Activated CD8-positive, alpha-beta memory T cell treated with anti-CD3 and anti-CD28 coated beads for 36 hours (primary cell): ENCODE data around the gene EGR2. TPM values are rescaled to one million over a fixed set of nuclear protein-coding genes. Genes with fewer than 3 reads are reported as not detected.
"Not testable (repeated sequence)": the region's sequence is repeated elsewhere in the genome, so short reads cannot be mapped to it uniquely, and the experiment has no call there.

Experiments used
- CTCF ChIA-PET: fragments of 350-600 bp; sonication (Branson Sonifier 250); formaldehyde crosslinking; loops from one replicate; lab custom pipeline; 2021; ENCODE audit warnings: antibody characterized with exemption; lab: Charles Lee
- POLR2A ChIA-PET: fragments of 350-600 bp; sonication (Branson Sonifier 250); formaldehyde crosslinking; loops from one replicate; lab custom pipeline; 2021; ENCODE audit warnings: antibody characterized with exemption; lab: Charles Lee
- total RNA-seq, 2 experiments: library from RNA; stranded (reverse); gene quantifications; one replicate each; pipeline ENCODE4 v1.2.3, GENCODE V29; 2021

The EGR2 gene
- total RNA-seq, 2 experiments from 2014 or later: 88.9 to 91.3 TPM

DNA sequence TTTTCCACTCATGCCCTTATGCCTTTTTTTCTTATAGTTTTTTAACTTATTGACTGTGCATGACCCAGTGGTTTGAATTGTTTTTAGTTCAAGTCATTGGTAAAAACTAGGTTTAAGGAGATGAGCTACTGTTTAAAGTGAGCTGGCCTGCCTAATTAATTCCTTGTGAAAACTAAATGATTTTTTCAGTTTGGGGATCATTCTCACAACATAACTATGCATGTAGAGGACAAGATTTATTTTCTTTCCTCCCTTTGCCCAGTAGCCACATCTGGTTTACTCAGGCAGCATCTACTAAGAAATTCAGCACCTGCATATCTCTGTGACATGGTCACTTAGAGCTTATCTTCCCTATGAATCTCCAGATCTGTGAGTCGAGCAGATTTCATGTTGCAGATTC is 9.9 kb downstream of the EGR2 start:
- CTCF ChIA-PET: interaction anchor here (0.8 to 1.4 kb wide), 4 partner anchors 66 to 196 kb away, joined by 3 to 7 read pairs (median 3); no protein-coding TSS in a partner anchor
- POLR2A ChIA-PET: interaction anchor here (1.5 to 2.2 kb wide), 2 partner anchors 10 to 191 kb away, joined by 10 to 14 read pairs; partner anchors contain the start of gene EGR2

DNA sequence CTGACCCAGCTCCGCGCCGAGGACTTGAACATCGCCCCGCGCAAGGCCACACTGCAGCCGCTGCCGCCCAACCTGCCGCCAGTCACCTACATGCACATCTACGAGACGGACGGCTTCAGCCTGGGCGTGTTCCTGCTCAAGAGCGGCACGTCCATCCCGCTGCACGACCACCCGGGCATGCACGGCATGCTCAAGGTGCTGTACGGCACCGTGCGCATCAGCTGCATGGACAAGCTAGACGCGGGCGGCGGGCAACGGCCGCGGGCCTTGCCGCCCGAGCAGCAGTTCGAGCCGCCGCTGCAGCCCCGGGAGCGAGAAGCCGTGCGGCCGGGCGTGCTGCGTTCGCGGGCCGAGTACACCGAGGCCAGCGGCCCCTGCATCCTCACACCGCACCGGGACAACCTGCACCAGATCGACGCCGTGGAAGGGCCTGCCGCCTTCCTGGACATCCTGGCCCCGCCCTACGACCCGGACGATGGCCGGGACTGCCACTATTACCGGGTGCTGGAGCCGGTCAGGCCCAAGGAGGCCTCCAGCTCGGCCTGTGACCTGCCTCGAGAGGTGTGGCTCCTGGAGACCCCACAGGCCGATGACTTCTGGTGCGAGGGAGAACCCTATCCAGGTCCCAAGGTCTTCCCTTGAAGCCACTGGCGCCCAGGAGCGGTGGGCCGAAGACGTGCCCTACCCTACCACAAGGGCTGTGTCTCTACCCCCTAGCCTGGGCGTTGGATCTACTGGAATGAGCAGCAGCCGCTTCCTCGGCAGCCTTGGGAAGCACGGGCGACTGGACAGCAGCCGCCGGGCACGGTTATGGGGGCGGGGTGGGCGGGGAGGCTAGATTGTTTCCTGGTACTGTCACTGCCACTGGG is 10.7 kb downstream of the EGR2 start:
- CTCF ChIA-PET: interaction anchor here (0.5 to 1.4 kb wide), 4 partner anchors 65 to 329 kb away, joined by 3 to 7 read pairs (median 3); no protein-coding TSS in a partner anchor

DNA sequence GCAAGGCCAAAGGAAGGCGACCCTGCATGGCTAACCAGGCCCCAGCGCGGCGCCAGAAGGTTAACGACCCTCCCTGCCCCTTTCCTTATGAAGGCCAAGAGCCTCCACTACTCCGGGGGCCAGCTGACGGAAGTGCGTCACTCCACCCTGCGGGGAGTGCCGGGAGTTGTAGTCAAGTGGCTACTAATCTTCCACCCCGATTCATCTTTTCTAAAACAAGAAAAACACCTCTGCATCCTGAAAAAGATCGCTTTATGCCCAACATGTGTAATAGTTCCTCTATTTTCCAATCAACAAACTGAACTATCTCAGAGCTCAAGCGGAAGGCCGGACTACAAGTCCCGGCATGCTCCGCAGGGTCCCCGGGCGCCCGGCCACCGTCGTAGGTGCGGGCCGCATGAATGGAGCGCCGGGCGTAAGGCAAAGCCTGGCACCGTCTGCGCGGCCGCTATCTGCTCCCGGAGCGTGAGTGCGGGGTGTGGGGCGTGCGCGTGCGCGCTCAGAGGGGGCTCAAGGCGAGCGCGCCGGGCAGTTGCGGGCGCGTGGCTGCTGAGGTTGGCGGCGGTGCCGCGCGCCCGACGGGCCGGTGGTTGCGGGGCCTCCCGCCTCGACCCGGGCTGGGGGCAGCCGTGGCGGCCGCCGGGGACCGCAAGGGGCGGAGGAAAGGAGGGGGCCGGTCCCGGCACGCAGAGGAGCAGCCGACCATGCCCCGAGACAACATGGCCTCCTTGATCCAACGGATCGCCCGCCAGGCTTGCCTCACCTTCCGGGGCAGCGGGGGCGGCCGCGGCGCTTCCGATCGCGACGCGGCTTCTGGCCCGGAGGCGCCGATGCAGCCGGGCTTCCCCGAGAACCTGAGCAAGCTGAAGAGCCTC is 11.6 kb downstream of the EGR2 start, which contains the start of gene ADO:
TSS of gene ADO (plus strand) at position 365 of the 875 bp plus-strand sequence. CDS start at position 705, 340 bp downstream.
- ChIA-PET POLR2A (interaction anchor here (0.6 to 2.2 kb wide), 9 partner anchors 8 to 323 kb away, joined by 3 to 16 read pairs (median 5); partner anchors contain the start of gene EGR2), CTCF (interaction anchor here (0.5 to 1.4 kb wide), 3 partner anchors 12 to 330 kb away, joined by 3 to 6 read pairs (median 4); partner anchors contain the start of gene EGR2)

More for the DNA sequence above, 10.7 kb downstream of the EGR2 start:
- POLR2A ChIA-PET: interaction anchor here (0.6 to 2.2 kb wide), 11 partner anchors 7 to 322 kb away, joined by 3 to 16 read pairs (median 5); partner anchors contain the start of gene EGR2

DNA sequence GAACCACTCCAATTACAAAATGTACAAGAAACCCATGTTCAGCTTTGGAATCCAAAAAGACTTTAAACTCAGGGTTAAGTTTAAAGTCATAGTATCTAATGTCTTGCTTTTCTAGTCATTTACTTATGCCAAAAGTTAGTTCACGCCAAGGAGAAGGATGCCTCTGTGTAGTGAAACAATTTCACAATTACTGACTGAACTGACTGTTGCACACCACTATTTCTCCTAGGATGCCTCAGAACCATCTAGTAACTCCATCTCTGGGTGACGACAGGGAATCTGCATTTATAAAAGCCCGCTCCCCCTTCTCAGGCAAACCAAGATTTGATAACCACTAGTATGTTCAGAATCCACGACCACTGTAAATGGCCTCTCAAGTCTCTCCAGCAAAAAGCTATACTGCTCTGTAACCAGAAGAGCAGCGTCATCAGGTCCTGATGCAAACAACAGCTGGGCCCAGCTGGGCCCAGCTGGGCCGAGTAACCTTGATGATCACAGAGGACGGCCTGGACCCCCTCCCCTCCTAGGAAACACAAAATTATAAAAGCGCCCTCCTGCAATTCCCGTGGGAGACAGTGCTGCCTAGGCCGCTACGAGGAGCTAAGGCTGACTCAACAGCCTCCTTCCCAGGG is 12.3 kb downstream of the EGR2 start:
- POLR2A ChIA-PET: interaction anchor here (1.1 to 2.1 kb wide), 6 partner anchors 13 to 122 kb away, joined by 3 to 16 read pairs (median 4); partner anchors contain the start of gene EGR2
- CTCF ChIA-PET: interaction anchor here (1.0 to 1.4 kb wide), 3 partner anchors 13 to 15 kb away, joined by 3 to 6 read pairs (median 4); partner anchors contain the start of gene EGR2

DNA sequence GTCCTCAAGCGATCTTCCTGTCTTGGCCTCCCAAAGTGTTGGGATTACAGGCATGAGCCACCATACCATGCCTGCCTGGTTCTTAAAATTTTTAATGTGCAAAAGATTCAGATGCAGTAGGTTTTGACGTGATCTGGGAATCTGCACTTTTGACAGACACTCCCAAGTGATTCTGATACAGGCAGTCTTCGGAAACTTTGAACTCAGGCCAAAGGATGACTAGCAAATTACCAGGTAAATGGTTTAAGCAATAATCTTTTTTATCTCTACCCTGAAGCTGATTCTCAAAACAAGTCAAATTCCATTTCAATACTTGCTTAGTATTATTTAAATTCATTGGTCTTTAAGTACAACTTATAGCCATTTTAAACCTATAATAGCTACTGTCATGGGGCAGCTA is 14.3 kb downstream of the EGR2 start:
- ChIA-PET POLR2A (no interaction called here), CTCF (no interaction called here)

DNA sequence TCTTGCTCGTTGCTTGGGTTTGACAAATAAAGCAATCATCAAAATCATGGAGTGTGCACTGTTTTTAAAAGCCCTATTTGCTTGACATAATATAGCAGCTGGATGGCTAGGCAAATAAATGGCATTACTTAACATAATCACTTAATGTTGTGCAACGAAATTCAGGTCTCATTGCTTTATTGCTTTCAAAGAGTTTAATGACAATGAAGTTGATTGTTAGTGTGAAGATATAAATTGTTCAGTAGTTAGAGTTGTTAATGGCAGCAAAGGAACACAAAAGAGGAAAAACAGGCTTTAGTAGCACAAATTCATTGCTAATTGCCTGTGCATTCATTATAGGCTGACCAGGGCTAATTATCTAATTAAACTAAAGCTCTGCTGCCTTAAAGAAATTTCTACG is 19.3 kb downstream of the EGR2 start:
- ChIA-PET POLR2A (no interaction called here), CTCF (interaction anchor here (1.0 kb wide), 1 partner anchor 180 kb away, joined by 3 read pairs; no protein-coding TSS in a partner anchor)

DNA sequence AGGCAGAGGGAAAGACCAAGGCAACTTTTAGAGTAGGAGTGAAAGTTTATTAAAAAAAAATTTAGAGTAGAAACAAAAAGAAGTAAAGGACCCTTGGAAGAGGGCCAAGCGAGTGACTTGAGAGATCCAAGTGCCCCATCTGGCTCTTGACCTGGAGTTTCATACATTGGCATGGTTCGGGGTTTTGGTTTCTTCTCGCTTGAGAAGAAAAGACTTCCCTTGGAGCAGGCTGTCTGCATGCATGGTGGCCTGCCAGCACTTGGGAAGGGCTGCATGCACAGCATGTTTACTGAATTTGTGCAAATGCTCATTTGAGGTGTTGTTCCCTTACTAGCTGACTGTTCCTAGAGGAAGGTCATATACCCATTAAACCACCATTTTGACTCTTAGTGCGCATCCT is 20.4 kb downstream of the EGR2 start:
- POLR2A ChIA-PET: no interaction called here
- CTCF ChIA-PET: no interaction called here

DNA sequence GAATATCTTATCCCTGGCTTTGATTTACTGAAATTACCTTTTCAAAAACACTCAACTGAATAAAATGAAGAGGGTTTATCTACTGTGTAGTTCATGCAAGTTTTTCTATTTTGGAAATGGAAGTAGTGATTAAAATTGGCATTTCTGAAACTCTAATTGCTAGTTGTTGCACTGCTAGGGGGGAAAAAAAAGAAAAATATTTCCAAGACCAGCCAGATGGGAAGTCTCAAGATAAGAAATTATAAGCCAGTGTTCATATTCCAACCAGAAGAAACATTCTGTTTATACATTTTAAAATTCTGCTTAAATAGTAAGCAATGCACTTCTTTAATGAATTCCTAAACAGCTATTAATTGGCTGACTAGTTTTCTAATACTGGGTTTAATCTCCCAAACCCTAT is 21.1 kb downstream of the EGR2 start:
- ChIA-PET CTCF (no interaction called here), POLR2A (no interaction called here)

DNA sequence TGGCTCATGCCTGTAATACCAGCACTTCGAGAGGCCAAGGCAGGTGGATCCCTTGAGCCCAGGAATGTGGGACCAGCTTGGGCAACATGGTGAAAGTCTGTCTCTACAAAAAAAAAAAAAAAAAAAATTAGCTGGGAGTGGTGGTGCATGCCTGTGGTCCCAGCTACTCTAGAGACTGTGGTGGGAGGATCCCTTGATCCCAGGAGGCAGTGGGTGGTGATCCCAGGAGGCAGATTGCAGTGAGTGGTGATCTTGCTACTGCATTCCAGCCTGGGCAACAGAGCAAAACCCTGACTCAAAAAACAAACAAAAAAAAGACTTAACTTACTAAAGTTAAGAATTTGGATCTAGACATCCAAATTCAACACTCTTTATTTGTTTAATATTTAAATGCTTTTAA is 21.9 kb downstream of the EGR2 start:
- POLR2A ChIA-PET: no interaction called here
- CTCF ChIA-PET: no interaction called here

DNA sequence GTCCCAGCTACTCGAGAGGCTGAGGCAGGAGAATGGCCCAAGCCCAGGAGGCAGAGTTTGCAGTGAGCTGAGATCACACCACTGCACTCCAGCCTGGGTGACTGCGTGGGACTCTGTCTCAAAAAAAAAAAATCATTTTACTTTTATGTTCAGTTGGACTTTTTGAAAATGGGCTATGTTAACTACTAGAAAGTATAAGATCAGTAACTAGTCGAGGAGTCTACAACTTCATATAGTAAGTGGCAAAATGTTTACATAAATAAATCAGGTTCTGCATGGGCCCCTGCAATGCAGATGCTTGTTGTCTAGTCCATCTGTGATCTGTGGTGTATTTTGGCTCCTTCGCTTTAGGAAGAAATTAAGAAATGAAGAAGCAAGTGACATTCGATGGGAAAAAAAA is 23.9 kb downstream of the EGR2 start:
- POLR2A ChIA-PET: no interaction called here
- CTCF ChIA-PET: no interaction called here

DNA sequence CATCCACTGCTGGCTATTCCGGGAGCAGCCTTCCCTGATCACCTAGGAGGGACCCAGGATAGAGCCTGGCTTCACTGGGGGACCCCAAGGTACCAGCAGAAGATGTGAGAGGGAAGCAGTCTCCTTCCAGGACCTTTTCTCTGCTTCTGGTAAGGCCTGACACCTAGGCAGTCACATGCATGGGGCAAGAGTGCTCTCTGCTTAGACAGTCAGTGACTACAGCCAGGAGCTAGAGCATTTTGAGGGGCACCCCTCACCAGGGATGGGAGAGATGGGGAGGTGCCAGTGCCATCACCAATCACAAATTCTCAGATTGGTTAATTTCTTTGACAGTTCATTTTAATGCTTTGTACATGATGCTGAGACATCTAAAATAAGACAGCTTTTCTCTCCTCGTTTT is 25.6 kb downstream of the EGR2 start:
- ChIA-PET POLR2A (no interaction called here), CTCF (interaction anchor here (1.2 kb wide), 1 partner anchor 180 kb away, joined by 3 read pairs; no protein-coding TSS in a partner anchor)

DNA sequence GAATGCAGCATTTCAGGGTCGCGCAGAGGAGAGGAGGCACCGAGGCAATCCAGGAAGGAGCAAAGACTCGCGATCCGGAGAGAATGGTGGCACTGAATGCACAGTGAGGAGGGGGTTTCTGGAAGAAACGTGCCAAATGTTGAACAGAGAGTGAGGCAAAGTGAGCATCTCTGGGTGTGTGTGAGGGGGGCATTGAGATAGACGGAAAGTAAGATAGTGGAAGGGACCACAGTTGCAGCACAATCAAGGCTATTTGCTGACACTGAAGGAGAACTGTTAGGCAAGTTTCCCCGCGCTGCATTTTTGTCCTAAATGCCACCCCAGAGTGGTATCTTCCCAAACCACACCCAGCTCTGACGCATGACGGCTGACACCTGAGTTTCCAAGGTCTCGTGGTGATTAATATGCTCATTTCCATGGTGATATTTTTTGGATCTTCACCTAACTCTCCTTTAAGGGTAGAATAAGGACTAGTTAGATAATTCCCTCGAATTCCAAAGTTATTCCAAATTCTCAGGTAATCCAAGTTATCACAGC is 26.1 kb downstream of the EGR2 start:
- ChIA-PET CTCF (interaction anchor here (1.2 kb wide), 1 partner anchor 179 kb away, joined by 3 read pairs; no protein-coding TSS in a partner anchor), POLR2A (no interaction called here)

DNA sequence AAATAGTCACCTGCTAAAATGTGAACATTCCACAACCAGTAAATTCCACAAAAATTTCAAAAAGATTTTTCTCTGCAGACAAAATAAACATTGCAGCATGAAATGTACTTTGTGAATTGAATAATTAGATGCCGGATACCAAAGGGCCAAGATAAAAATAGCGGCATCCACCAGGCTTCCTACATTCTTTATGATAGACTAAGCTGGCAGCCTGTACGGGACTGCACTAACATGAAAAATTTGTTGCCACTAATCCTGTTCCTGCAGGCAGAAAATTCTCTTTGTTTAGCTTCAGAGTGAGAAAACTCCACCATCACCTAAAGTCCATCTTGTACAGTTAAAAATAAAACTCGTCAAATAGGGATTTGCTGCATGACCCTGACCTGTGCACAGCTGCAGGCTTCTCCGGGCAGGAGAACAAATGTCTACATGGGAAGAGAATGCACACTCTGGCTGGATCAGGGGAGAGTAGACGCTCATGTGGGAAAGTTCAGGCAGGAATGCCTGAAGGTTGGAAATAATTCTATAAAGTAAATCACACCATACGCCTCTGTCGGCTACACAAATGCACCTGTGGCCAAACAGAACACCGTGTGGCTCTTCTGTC is 27.2 kb downstream of the EGR2 start:
- CTCF ChIA-PET: no interaction called here
- POLR2A ChIA-PET: no interaction called here

DNA sequence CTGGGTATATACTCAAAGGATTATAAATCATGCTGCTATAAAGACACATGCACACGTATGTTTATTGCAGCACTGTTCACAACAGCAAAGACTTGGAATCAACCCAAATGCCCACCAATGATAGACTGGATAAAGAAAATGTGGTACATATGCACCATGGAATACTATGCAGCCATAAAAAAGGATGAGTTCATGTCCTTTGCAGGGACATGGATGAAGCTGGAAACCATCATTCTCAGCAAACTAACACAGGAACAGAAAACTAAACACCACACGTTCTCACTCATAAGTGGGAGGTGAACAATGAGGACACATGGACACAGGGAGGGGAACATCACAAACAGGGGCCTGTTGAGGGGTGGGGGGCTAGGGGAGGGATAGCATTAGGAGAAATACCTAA is 27.9 kb downstream of the EGR2 start:
- POLR2A ChIA-PET: not testable (repeated sequence)

DNA sequence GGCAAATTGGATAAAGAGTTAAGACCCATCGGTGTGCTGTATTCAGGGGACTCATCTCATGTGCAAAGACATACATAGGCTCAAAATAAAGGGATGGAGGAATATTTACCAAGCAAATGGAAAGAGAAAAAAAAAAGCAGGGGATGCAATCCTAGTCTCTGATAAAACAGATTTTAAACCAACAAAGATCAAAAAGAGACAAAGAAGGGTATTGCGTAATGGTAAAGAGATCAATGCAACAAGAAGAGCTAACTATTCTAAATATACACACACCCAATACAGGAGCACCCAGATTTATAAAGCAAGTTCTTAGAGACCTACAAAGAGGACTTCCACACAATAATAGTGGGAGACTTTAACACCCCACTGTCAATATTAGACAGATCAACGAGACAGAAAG is 31.6 kb downstream of the EGR2 start:
- POLR2A ChIA-PET, CTCF ChIA-PET: not testable (repeated sequence)

More for the DNA sequence above, 27.9 kb downstream of the EGR2 start:
- CTCF ChIA-PET: not testable (repeated sequence)

DNA sequence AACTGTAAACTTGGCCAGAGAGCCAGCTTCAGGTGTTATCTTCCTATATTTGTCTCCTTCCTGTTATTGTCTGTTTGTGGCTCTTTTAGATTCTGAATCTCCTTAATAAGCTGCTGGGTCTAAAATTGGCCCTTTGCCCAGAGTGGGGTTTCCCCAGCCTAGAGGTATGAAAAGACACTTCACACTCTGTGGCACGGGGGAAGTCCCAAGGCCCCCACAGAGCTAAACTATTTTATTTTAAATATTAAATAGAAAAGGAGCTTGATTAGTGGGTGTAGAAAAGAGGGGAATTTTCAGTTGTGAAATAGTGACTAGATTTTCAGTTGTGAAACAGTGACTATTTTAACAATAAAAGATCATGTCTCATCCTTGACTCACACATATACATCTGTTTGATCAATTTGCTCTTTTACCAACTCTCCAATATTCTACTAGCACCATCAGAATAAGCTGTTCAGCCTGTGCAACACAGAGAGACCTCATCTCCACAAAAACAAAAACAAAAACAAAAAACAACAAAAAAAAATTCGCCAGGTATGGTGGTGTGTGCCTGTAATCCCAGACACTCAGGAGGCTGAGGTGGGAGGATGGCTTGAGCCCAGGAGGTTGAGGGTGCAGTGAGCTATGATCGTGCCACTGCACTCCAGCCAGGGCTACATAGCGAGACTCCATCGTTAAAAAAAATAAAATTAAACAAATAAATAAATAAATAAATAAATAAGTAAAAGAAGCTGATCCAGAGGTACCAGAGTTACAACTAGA is 36.5 kb downstream of the EGR2 start:
- CTCF ChIA-PET: interaction anchor here (0.5 to 1.4 kb wide), 5 partner anchors 28 to 396 kb away, joined by 3 to 5 read pairs (median 3); no protein-coding TSS in a partner anchor
- POLR2A ChIA-PET: interaction anchor here (0.6 to 1.4 kb wide), 7 partner anchors 25 to 100 kb away, joined by 3 to 6 read pairs (median 3); partner anchors contain the start of gene ADO

DNA sequence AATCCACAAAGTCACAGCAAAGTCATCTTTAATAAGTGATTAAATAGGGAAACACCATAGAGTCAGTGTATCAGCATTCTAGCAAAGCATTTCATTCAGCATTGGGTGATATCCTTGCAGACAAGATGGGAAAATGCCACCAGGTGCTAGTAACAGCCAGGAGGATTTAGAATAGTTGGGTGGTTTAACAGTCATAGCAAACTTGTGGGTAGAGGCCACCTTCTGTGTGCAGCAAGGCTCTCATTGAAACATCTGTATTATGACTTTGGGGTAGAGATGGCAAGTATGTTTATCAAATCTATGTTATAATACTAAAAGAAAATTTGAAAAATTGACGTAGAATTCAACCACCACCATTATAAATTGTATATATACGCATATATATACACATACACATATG is 38.0 kb downstream of the EGR2 start:
- ChIA-PET CTCF (no interaction called here), POLR2A (no interaction called here)
